Measurements from ENCODE around the gene SLC9A9. TPM values are rescaled to one million over a fixed set of nuclear protein-coding genes. Genes with fewer than 3 reads are reported as not detected.
A peak's percentile ranks its signal among the peaks of the same experiment; 100 is the strongest.

Gene SLC9A9
- total RNA-seq, 1 experiment from 2014 or later: 2.2 TPM

DNA sequence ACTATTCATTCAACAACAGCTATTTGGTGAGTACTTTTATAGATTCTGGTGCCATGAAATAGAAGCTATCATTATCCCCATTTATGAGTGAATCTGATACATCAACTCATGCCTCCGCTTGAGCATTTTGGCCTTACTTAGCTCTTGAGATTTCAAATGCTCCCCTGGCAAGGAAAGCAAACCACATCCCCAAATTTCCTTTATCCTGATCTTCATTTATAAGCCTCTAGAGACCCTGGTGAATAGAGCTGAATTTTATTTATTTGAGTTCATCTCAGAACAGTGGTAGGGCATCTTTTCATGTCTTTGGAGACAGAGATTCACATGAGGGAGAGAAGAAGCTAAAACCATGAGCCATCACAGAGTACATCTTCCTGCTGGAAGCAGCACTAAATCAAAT is 317.2 kb downstream of the SLC9A9 start:
- H3K4me1 Mint-ChIP-seq (ENCODE audit: insufficient read depth, unreplicated experiment): peaks cover 27% of the 10 kb centered on the region
- H3K27me3 Mint-ChIP-seq (ENCODE audit: insufficient read depth, unreplicated experiment): no peaks in the 10 kb centered on the region
- POLR2A ChIA-PET: interaction anchor here (0.7 to 0.8 kb wide), 2 partner anchors 56 to 221 kb away, joined by 3 read pairs; no protein-coding TSS in a partner anchor
- no peak overlapping the region for H3K4me3 Mint-ChIP-seq (ENCODE audit: unreplicated experiment)
- no peak overlapping the region for H3K27ac Mint-ChIP-seq (ENCODE audit: low read depth, unreplicated experiment)
- BruUV-seq (replicated peaks): no TSS peak
- intact Hi-C loops (cut with micrococcal nuclease): no loop called here
- DNase-seq (ENCODE audit: unreplicated experiment): no peak
- H3K36me3 Mint-ChIP-seq (ENCODE audit: insufficient read depth, unreplicated experiment): no peaks in the 10 kb centered on the region
- H3K9me3 Mint-ChIP-seq (ENCODE audit: unreplicated experiment): no peaks in the 10 kb centered on the region
- TF ChIP-seq CTCF (IDR thresholded peaks at IDR 0.05; ENCODE audit: unreplicated experiment): no peak
- CTCF ChIA-PET: interaction anchor here (0.6 to 1.1 kb wide), 2 partner anchors 35 to 71 kb away, joined by 4 read pairs; no protein-coding TSS in a partner anchor

- ChIA-PET CTCF (no interaction called here), POLR2A (no interaction called here)
- DNase-seq (ENCODE audit: unreplicated experiment): no peak
- Mint-ChIP-seq H3K4me1 (ENCODE audit: insufficient read depth, unreplicated experiment) (peaks cover 34% of the 10 kb centered on the region), H3K27ac (ENCODE audit: low read depth, unreplicated experiment) (peak overlapping the region; percentile 20), H3K27me3 (ENCODE audit: insufficient read depth, unreplicated experiment) (no peaks in the 10 kb centered on the region), H3K36me3 (ENCODE audit: insufficient read depth, unreplicated experiment) (no peaks in the 10 kb centered on the region), H3K4me3 (ENCODE audit: unreplicated experiment) (no peak overlapping the region), H3K9me3 (ENCODE audit: unreplicated experiment) (no peaks in the 10 kb centered on the region)
- BruUV-seq (replicated peaks): no TSS peak
- intact Hi-C loops (cut with micrococcal nuclease): no loop called here
- TF ChIP-seq CTCF (IDR thresholded peaks at IDR 0.05; ENCODE audit: unreplicated experiment): no peak
Measured at GRCh38 chr3:143529798-143530197, 318.5 kb downstream of the SLC9A9 start.

GRCh38 chr3:143529018-143529478 is 319.2 kb downstream of the SLC9A9 start:
- no peak for TF ChIP-seq CTCF (IDR thresholded peaks at IDR 0.05; ENCODE audit: unreplicated experiment)
- no peaks in the 10 kb centered on the region for H3K27me3 Mint-ChIP-seq (ENCODE audit: insufficient read depth, unreplicated experiment)
- H3K36me3 Mint-ChIP-seq (ENCODE audit: insufficient read depth, unreplicated experiment): no peaks in the 10 kb centered on the region
- intact Hi-C loops (cut with micrococcal nuclease): no loop called here
- peaks cover 3% of the 10 kb centered on the region for H3K9me3 Mint-ChIP-seq (ENCODE audit: unreplicated experiment)
- peaks cover 34% of the 10 kb centered on the region for H3K4me1 Mint-ChIP-seq (ENCODE audit: insufficient read depth, unreplicated experiment)
- no TSS peak for BruUV-seq (replicated peaks)
- DNase-seq (ENCODE audit: unreplicated experiment): peak; percentile 75
- CTCF ChIA-PET: no interaction called here
- POLR2A ChIA-PET: interaction anchor here (0.6 to 1.0 kb wide), 2 partner anchors 24 to 74 kb away, joined by 3 read pairs; no protein-coding TSS in a partner anchor
- peak overlapping the region; percentile 32 for H3K4me3 Mint-ChIP-seq (ENCODE audit: unreplicated experiment)
- H3K27ac Mint-ChIP-seq (ENCODE audit: low read depth, unreplicated experiment): peak overlapping the region; percentile 20

DNA sequence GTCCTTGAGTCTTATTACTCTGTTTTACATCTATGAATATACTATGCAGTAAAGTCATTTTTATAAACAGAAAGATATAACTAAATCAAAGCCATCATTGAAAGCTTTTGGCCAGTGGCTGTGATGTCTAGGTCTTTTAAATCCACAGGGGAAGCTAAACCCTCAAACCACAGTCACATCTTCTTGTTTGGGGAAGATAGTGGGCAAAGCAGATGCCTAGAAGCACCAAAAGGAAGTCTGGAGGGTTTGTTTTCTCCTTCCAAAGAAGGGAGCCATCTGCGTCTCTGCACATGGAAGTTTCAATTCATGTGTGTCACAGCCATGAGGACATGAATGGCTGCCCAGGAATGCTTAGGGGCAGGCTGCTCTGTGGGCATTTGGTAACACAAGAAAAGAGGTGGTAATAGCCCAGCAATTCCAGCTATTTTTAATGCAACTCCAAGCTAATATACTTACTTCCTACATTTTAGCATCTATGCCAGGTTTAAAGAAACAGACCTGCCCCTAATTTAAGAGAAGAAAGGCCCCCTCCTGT is 322.2 kb downstream of the SLC9A9 start:
- Mint-ChIP-seq H3K4me3 (ENCODE audit: unreplicated experiment) (no peak overlapping the region), H3K27ac (ENCODE audit: low read depth, unreplicated experiment) (peak overlapping the region; percentile 86), H3K36me3 (ENCODE audit: insufficient read depth, unreplicated experiment) (no peaks in the 10 kb centered on the region), H3K27me3 (ENCODE audit: insufficient read depth, unreplicated experiment) (no peaks in the 10 kb centered on the region), H3K9me3 (ENCODE audit: unreplicated experiment) (peaks cover 8% of the 10 kb centered on the region), H3K4me1 (ENCODE audit: insufficient read depth, unreplicated experiment) (peaks cover 34% of the 10 kb centered on the region)
- intact Hi-C loops (cut with micrococcal nuclease): no loop called here
- no TSS peak for BruUV-seq (replicated peaks)
- POLR2A ChIA-PET: interaction anchor here (1.6 to 2.5 kb wide), 4 partner anchors 9 to 83 kb away, joined by 4 to 8 read pairs (median 6); no protein-coding TSS in a partner anchor
- CTCF ChIA-PET: interaction anchor here (0.9 kb wide), 1 partner anchor 149 kb away, joined by 3 read pairs; no protein-coding TSS in a partner anchor
- no peak for TF ChIP-seq CTCF (IDR thresholded peaks at IDR 0.05; ENCODE audit: unreplicated experiment)
- DNase-seq (ENCODE audit: unreplicated experiment): peak; percentile 25

Data from MCF 10A (cell line).